T-cell (primary cell): ENCODE results near the gene TGM2. TPM values are rescaled to one million over a fixed set of nuclear protein-coding genes. Genes with fewer than 3 reads are reported as not detected.

Experiments
- ATAC-seq, 4 experiments: fragments of 200-7000 bp in 3 of 4; fragments of 150-1000 bp in 1 of 4; cut with Tn5 transposase; replicated peaks in 1 of 4; 1 replicate in 3 of 4; 2 replicates in 1 of 4; pipeline ENCODE4 v1.10.0; 2021; ENCODE audit warnings: moderate library complexity in 3 of 4, mild to moderate bottlenecking in 2 of 4, moderate number of reproducible peaks in 1 of 4
- CTCF ChIA-PET, 2 donors: fragments of 300-600 bp; sonication (Branson Sonifier 250); formaldehyde crosslinking; loops; one replicate each; lab custom pipeline; 2022; ENCODE audit warnings: antibody characterized with exemption in 2 of 2; lab: Charles Lee
- POLR2A ChIA-PET, 2 donors: fragments of 300-600 bp; sonication (Branson Sonifier 250); formaldehyde crosslinking; loops; one replicate each; lab custom pipeline; 2022; ENCODE audit warnings: antibody characterized with exemption in 2 of 2; lab: Charles Lee
- DNase-seq, 35 experiments: peaks; one replicate each; pipeline versions ENCODE4 v3.0.0 to v3.0.0-alpha.2; 2013 to 2023
- H3K27ac ChIP-seq: one replicate; pipeline ENCODE4 v1.5.1; 2013; ENCODE audit warnings: low read length
- H3K27me3 ChIP-seq, 2 experiments: replicated peaks in 1 of 2; 1 replicate in 1 of 2; 2 replicates in 1 of 2; pipeline versions ENCODE4 v1.6.1 to v1.7.0; 2013; ENCODE audit warnings: low read length in 1 of 2, mixed read lengths in 1 of 2; ENCODE audit not compliant: control insufficient read depth in 2 of 2, insufficient read depth in 2 of 2; ENCODE audit errors: extremely low read depth in 1 of 2
- H3K36me3 ChIP-seq, 2 donors: 1 replicate in 1 of 2; 2 replicates in 1 of 2; pipeline versions ENCODE4 v1.6.1 to v1.7.0; 2013; ENCODE audit warnings: low read length in 1 of 2; ENCODE audit not compliant: control insufficient read depth in 2 of 2, insufficient read depth in 1 of 2; ENCODE audit errors: extremely low read depth in 1 of 2
- H3K4me1 ChIP-seq, 2 experiments: 1 replicate in 1 of 2; 2 replicates in 1 of 2; pipeline versions ENCODE4 v1.6.1 to v1.7.0; 2013; ENCODE audit warnings: low read length in 2 of 2, mixed read lengths in 1 of 2; ENCODE audit not compliant: insufficient read depth in 2 of 2, control insufficient read depth in 1 of 2; ENCODE audit errors: extremely low read depth in 1 of 2
- H3K4me3 ChIP-seq, 2 donors: 1 replicate in 1 of 2; 2 replicates in 1 of 2; pipeline versions ENCODE4 v1.5.1 to v1.7.0; 2013; ENCODE audit warnings: mild to moderate bottlenecking in 2 of 2, low read length in 1 of 2, moderate library complexity in 1 of 2; ENCODE audit not compliant: control insufficient read depth in 1 of 2; ENCODE audit errors: extremely low read depth in 1 of 2
- H3K9me3 ChIP-seq: 2 replicates; pipeline ENCODE4 v1.7.0; 2013
- H3K27ac Mint-ChIP-seq, 2 donors: one replicate each; pipeline ENCODE4 v1.8.0; 2020 to 2021; ENCODE audit warnings: mild to moderate bottlenecking in 2 of 2, mixed read lengths in 2 of 2
- H3K27me3 Mint-ChIP-seq, 2 donors: one replicate each; pipeline ENCODE4 v1.8.0; 2021 to 2022; ENCODE audit warnings: mixed read lengths in 2 of 2
- H3K36me3 Mint-ChIP-seq: one replicate; pipeline ENCODE4 v1.8.0; 2021; ENCODE audit warnings: mixed read lengths
- H3K4me1 Mint-ChIP-seq, 3 donors: one replicate each; pipeline ENCODE4 v1.8.0; 2020 to 2022; ENCODE audit warnings: mixed read lengths in 3 of 3, mild to moderate bottlenecking in 1 of 3
- H3K4me3 Mint-ChIP-seq, 3 donors: one replicate each; pipeline ENCODE4 v1.8.0; 2020 to 2022; ENCODE audit warnings: mild to moderate bottlenecking in 3 of 3, mixed read lengths in 3 of 3, moderate library complexity in 3 of 3
- H3K9me3 Mint-ChIP-seq, 3 donors: one replicate each; pipeline ENCODE4 v1.8.0; 2020 to 2022; ENCODE audit warnings: mixed read lengths in 3 of 3
- WGBS: methylation state at CpG from one replicate; pipeline ENCODE4 v1.1.5; 2013; ENCODE audit warnings: missing lambda C conversion rate; ENCODE audit not compliant: insufficient coverage; 5-methylcytosine and 5-hydroxymethylcytosine counted together
- total RNA-seq, 35 experiments: library from RNA in 6 of 35; stranded (reverse) in 6 of 35; fragments of 120-200 nt in 1 of 35; gene quantifications; one replicate each; pipeline versions ENCODE4 v1.2.1 to v1.2.4 and lab custom pipeline; 2013 to 2026

TGM2 gene
- total RNA-seq, 5 donors from 2014 or later (not counting 1 experiment from before 2014, with no cell fraction given) = 0.62 to 1.8 (median 1.2) TPM; not detected in 2

- POLR2A ChIA-PET = no interaction called here
These were observed 10.5 kb upstream of the TGM2 start for GRCh38 chr20:38175304-38176180.

GRCh38 chr20:38173237-38174156 is 8.4 kb upstream of the TGM2 start:
- ChIA-PET CTCF (interaction anchor here in 1 of 2 donors (0.5 kb wide), 1 partner anchor 109 kb away, joined by 3 read pairs; no protein-coding TSS in a partner anchor), POLR2A (no interaction called here)
- 67% methylated on average over 4 of the region's 14 CpGs for WGBS
- Histone ChIP-seq H3K9me3 (no peaks in the 10 kb centered on the region), H3K27ac (no peak overlapping the region), H3K4me1 (no peaks in the 10 kb centered on the region), H3K4me3 (no peak overlapping the region), H3K27me3 (peaks cover 0 to 15% of the 10 kb centered on the region in 2 experiments), H3K36me3 (no peaks in the 10 kb centered on the region)
- peaks cover 20 to 24% of the 10 kb centered on the region in 2 donors for H3K27me3 Mint-ChIP-seq
- no peak overlapping the region for H3K27ac Mint-ChIP-seq
- no peak for ATAC-seq
- H3K36me3 Mint-ChIP-seq = no peaks in the 10 kb centered on the region
- no peak for DNase-seq
- no peak overlapping the region for H3K4me3 Mint-ChIP-seq
- H3K9me3 Mint-ChIP-seq = no peaks in the 10 kb centered on the region
- H3K4me1 Mint-ChIP-seq = peaks cover 0 to 4% (median 4%) of the 10 kb centered on the region in 3 donors

More at GRCh38 chr20:38175304-38176180, 10.5 kb upstream of the TGM2 start:
- H3K9me3 Mint-ChIP-seq = no peaks in the 10 kb centered on the region
- no peaks in the 10 kb centered on the region for H3K4me1 Mint-ChIP-seq
- no peak overlapping the region for H3K4me3 Mint-ChIP-seq
- CTCF ChIA-PET = no interaction called here
- H3K27ac ChIP-seq = no peak overlapping the region
- H3K4me3 ChIP-seq = no peak overlapping the region
- no peak for ATAC-seq
- no peaks in the 10 kb centered on the region for H3K36me3 Mint-ChIP-seq
- peaks cover 0 to 11% of the 10 kb centered on the region in 2 experiments for H3K27me3 ChIP-seq
- H3K27me3 Mint-ChIP-seq = peaks cover 20 to 25% of the 10 kb centered on the region in 2 donors
- no peak overlapping the region for H3K27ac Mint-ChIP-seq
- no peaks in the 10 kb centered on the region for H3K36me3 ChIP-seq
- H3K4me1 ChIP-seq = no peaks in the 10 kb centered on the region
- DNase-seq = no peak
- no peaks in the 10 kb centered on the region for H3K9me3 ChIP-seq
- 74% methylated on average over 3 of the region's 16 CpGs for WGBS

- WGBS = no CpG with 5 or more reads among the region's 4 CpGs
- Histone ChIP-seq H3K27me3 (peaks cover 0 to 10% of the 10 kb centered on the region in 2 experiments), H3K27ac (no peak overlapping the region), H3K4me3 (no peak overlapping the region), H3K9me3 (no peaks in the 10 kb centered on the region), H3K4me1 (no peaks in the 10 kb centered on the region), H3K36me3 (no peaks in the 10 kb centered on the region)
- peaks cover 0 to 4% (median 4%) of the 10 kb centered on the region in 3 donors for H3K4me1 Mint-ChIP-seq
- H3K27me3 Mint-ChIP-seq = peaks cover 10 to 15% of the 10 kb centered on the region in 2 donors
- H3K4me3 Mint-ChIP-seq = no peak overlapping the region
- H3K36me3 Mint-ChIP-seq = no peaks in the 10 kb centered on the region
- no peak overlapping the region for H3K27ac Mint-ChIP-seq
- H3K9me3 Mint-ChIP-seq = no peaks in the 10 kb centered on the region
- ATAC-seq (no peak), DNase-seq (no peak)
- ChIA-PET POLR2A (no interaction called here), CTCF (interaction anchor here in 1 of 2 donors (0.6 kb wide), 1 partner anchor 119 kb away, joined by 3 read pairs; no protein-coding TSS in a partner anchor)
These were observed 7.3 kb upstream of the TGM2 start for GRCh38 chr20:38172408-38172807.

- Mint-ChIP-seq H3K4me1 (peaks cover 0 to 4% (median 4%) of the 10 kb centered on the region in 3 donors), H3K27me3 (peaks cover 8 to 9% of the 10 kb centered on the region in 2 donors), H3K9me3 (no peaks in the 10 kb centered on the region), H3K36me3 (no peaks in the 10 kb centered on the region), H3K4me3 (no peak overlapping the region), H3K27ac (no peak overlapping the region)
- WGBS = no CpG with 5 or more reads among the region's 4 CpGs
- Histone ChIP-seq H3K4me3 (no peak overlapping the region), H3K4me1 (no peaks in the 10 kb centered on the region), H3K36me3 (no peaks in the 10 kb centered on the region), H3K27ac (no peak overlapping the region), H3K27me3 (peaks cover 0 to 13% of the 10 kb centered on the region in 2 experiments), H3K9me3 (no peaks in the 10 kb centered on the region)
- ATAC-seq (no peak), DNase-seq (no peak)
- POLR2A ChIA-PET = no interaction called here
- CTCF ChIA-PET = interaction anchor here in 1 of 2 donors (0.6 kb wide), 1 partner anchor 118 kb away, joined by 3 read pairs; no protein-coding TSS in a partner anchor
These were observed 6.6 kb upstream of the TGM2 start for GRCh38 chr20:38171675-38172043.

GRCh38 chr20:38170826-38171674 is 6.0 kb upstream of the TGM2 start:
- no peak overlapping the region for H3K27ac ChIP-seq
- 76% methylated on average over 2 of the region's 11 CpGs for WGBS
- CTCF ChIA-PET = no interaction called here
- no peaks in the 10 kb centered on the region for H3K36me3 ChIP-seq
- DNase-seq (no peak), ATAC-seq (no peak)
- no peak overlapping the region for H3K4me3 Mint-ChIP-seq
- peaks cover 0 to 4% (median 4%) of the 10 kb centered on the region in 3 donors for H3K4me1 Mint-ChIP-seq
- no peak overlapping the region for H3K4me3 ChIP-seq
- peaks cover 13% of the 10 kb centered on the region in 2 donors for H3K27me3 Mint-ChIP-seq
- no peaks in the 10 kb centered on the region for H3K4me1 ChIP-seq
- H3K36me3 Mint-ChIP-seq = no peaks in the 10 kb centered on the region
- peaks cover 0 to 17% of the 10 kb centered on the region in 2 experiments for H3K27me3 ChIP-seq
- H3K9me3 ChIP-seq = no peaks in the 10 kb centered on the region
- no peaks in the 10 kb centered on the region for H3K9me3 Mint-ChIP-seq
- H3K27ac Mint-ChIP-seq = no peak overlapping the region
- POLR2A ChIA-PET = no interaction called here
